Testis (tissue), 2 donors: ENCODE data around the gene GHRH.

ENCODE experiments used
- POLR2A ChIP-seq: fragments of 450-650 bp; IDR thresholded peaks from one replicate; pipeline ENCODE4 v1.6.1; 2017; ENCODE audit warnings: antibody characterized with exemption, mild to moderate bottlenecking, moderate library complexity
- TF ChIP-seq, protein P1 (sequence below), 3 experiments: fragments of 450-650 bp in 2 of 3; fragments of 200-600 bp in 1 of 3; sonication (generic) in 1 of 3; IDR thresholded peaks; one replicate each; pipeline ENCODE4 v1.5.1; 2016 to 2019; ENCODE audit warnings: antibody characterized with exemption in 3 of 3, mild to moderate bottlenecking in 2 of 3, moderate library complexity in 1 of 3

DNA sequence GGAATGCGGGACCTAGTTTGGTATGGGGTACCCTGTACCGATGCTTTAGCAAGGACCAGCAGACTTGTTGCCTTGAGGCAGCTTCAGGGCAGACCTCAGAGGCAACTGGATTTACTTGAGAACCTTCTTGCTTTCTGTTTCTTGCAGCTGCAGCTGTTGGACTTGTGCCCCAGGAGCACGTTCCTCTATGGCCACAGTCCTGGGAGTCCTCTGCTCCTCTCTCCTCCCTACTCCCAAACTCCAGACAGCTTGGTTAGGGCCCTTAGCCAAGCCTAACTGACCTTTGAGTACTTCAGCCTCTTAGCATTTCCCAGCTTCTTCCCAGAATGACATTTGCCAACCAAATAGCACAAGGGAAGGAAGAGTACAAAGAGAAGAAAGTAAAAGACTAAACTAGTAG, 34.7 kb downstream of the GHRH start:
- TF ChIP-seq, protein P1, sequence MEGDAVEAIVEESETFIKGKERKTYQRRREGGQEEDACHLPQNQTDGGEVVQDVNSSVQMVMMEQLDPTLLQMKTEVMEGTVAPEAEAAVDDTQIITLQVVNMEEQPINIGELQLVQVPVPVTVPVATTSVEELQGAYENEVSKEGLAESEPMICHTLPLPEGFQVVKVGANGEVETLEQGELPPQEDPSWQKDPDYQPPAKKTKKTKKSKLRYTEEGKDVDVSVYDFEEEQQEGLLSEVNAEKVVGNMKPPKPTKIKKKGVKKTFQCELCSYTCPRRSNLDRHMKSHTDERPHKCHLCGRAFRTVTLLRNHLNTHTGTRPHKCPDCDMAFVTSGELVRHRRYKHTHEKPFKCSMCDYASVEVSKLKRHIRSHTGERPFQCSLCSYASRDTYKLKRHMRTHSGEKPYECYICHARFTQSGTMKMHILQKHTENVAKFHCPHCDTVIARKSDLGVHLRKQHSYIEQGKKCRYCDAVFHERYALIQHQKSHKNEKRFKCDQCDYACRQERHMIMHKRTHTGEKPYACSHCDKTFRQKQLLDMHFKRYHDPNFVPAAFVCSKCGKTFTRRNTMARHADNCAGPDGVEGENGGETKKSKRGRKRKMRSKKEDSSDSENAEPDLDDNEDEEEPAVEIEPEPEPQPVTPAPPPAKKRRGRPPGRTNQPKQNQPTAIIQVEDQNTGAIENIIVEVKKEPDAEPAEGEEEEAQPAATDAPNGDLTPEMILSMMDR (IDR thresholded peaks at IDR 0.05) = no peak
- no peak for TF ChIP-seq POLR2A
